BLaER1 treated with 17β-estradiol and CSF1 and Interleukin-3, amounts not matched to agents 10 nM and 100 nM (cell line): ENCODE measurements around the gene ZNF490.
"Not testable (repeated sequence)": the region's sequence is repeated elsewhere in the genome, so short reads cannot be mapped to it uniquely, and the experiment has no call there.

Source experiments
- H3K27ac ChIP-seq, 11 experiments: shearing (Covaris generic); formaldehyde crosslinking; 2 replicates each; pipeline ENCODE4 v1.8.1; 2022
- H3K27me3 ChIP-seq, 11 experiments: shearing (Covaris generic); formaldehyde crosslinking; 2 replicates each; pipeline ENCODE4 v1.8.1; 2022
- H3K36me3 ChIP-seq, 11 experiments: shearing (Covaris generic); formaldehyde crosslinking; 2 replicates each; pipeline ENCODE4 v1.8.1; 2022
- H3K4me1 ChIP-seq, 10 experiments: shearing (Covaris generic); formaldehyde crosslinking; 2 replicates each; pipeline ENCODE4 v1.8.1; 2022
- H3K4me2 ChIP-seq, 11 experiments: shearing (Covaris generic); formaldehyde crosslinking; 2 replicates each; pipeline ENCODE4 v1.8.1; 2022
- H3K4me3 ChIP-seq, 10 experiments: shearing (Covaris generic); formaldehyde crosslinking; 2 replicates each; pipeline ENCODE4 v1.8.1; 2022
- H3K9ac ChIP-seq, 11 experiments: shearing (Covaris generic); formaldehyde crosslinking; 2 replicates each; pipeline ENCODE4 v1.8.1; 2022
- H3K9me3 ChIP-seq, 11 experiments: shearing (Covaris generic); formaldehyde crosslinking; replicated peaks in 1 of 11; 2 replicates each; pipeline ENCODE4 v1.8.1; 2022
- H4K20me1 ChIP-seq, 11 experiments: shearing (Covaris generic); formaldehyde crosslinking; 2 replicates each; pipeline ENCODE4 v1.8.1; 2022
- Cebpa-rat ChIP-seq, 11 experiments: shearing (Covaris generic); IDR thresholded peaks; 2 replicates each; pipeline ENCODE4 v1.8.1; 2022

The ZNF490 gene

GRCh38 chr19:12567951-12568350, 42.7 kb downstream of the ZNF490 start:
- Histone ChIP-seq H3K9me3 (no peaks in the 10 kb centered on the region), H3K27ac (no peak overlapping the region), H3K4me2 (no peak overlapping the region), H4K20me1 (no peaks in the 10 kb centered on the region), H3K9ac (no peak overlapping the region), H3K4me3 (no peak overlapping the region), H3K4me1 (peaks cover 0 to 14% (median 1%) of the 10 kb centered on the region in 10 experiments; a peak in 10 of 20 replicates), H3K27me3 (no peaks in the 10 kb centered on the region), H3K36me3 (no peaks in the 10 kb centered on the region)
- no peak for TF ChIP-seq Cebpa-rat (IDR thresholded peaks at IDR 0.05)

GRCh38 chr19:12566380-12566779, 44.2 kb downstream of the ZNF490 start:
- H3K9ac ChIP-seq, H3K4me1 ChIP-seq, H4K20me1 ChIP-seq, H3K4me2 ChIP-seq, H3K4me3 ChIP-seq, H3K36me3 ChIP-seq, H3K9me3 ChIP-seq, H3K27me3 ChIP-seq, H3K27ac ChIP-seq: not testable (repeated sequence)

- H3K27me3 ChIP-seq = no peaks in the 10 kb centered on the region
- H3K4me1 ChIP-seq = peaks cover 0 to 8% (median 0%) of the 10 kb centered on the region in 10 experiments; a peak in 5 of 20 replicates
- no peaks in the 10 kb centered on the region for H3K9me3 ChIP-seq
- no peaks in the 10 kb centered on the region for H3K36me3 ChIP-seq
- no peak overlapping the region for H3K27ac ChIP-seq
- no peak overlapping the region for H3K4me3 ChIP-seq
- TF ChIP-seq Cebpa-rat (IDR thresholded peaks at IDR 0.05) = no peak
- H3K4me2 ChIP-seq = peak overlapping the region in 2 of 11 experiments; percentile 16 to 21; a peak in 1 of 22 replicates
- H4K20me1 ChIP-seq = no peaks in the 10 kb centered on the region
- H3K9ac ChIP-seq = no peak overlapping the region
Observed at GRCh38 chr19:12564016-12564664, 46.5 kb downstream of the ZNF490 start.

GRCh38 chr19:12555456-12555930, 55.1 kb downstream of the ZNF490 start:
- H3K4me3 ChIP-seq = no peak overlapping the region
- TF ChIP-seq Cebpa-rat (IDR thresholded peaks at IDR 0.05) = no peak
- H3K9ac ChIP-seq = no peak overlapping the region
- peaks cover 0 to 6% (median 0%) of the 10 kb centered on the region in 11 experiments; a peak in 7 of 22 replicates for H3K9me3 ChIP-seq
- no peak overlapping the region for H3K27ac ChIP-seq
- peaks cover 0 to 5% (median 1%) of the 10 kb centered on the region in 11 experiments; a peak in 3 of 22 replicates for H4K20me1 ChIP-seq
- H3K4me1 ChIP-seq = peaks cover 9 to 14% (median 12%) of the 10 kb centered on the region in 10 experiments
- no peaks in the 10 kb centered on the region for H3K36me3 ChIP-seq
- no peak overlapping the region for H3K4me2 ChIP-seq
- no peaks in the 10 kb centered on the region for H3K27me3 ChIP-seq

- Histone ChIP-seq H3K4me3 (peak within 1 kb of the TSS; percentile 78 to 99 (median 90)), H3K4me1 (peaks cover 24 to 29% (median 27%) of the 10 kb centered on the region in 10 experiments), H3K9me3 (peaks cover 29 to 41% (median 33%) of the 10 kb centered on the region in 11 experiments), H3K36me3 (peaks cover 36 to 38% (median 36%) of the 10 kb centered on the region in 11 experiments), H4K20me1 (peaks cover 0 to 37% (median 12%) of the 10 kb centered on the region in 11 experiments; a peak in 11 of 22 replicates), H3K9ac (peak within 1 kb of the TSS; percentile 87 to 95 (median 91)), H3K4me2 (peak within 1 kb of the TSS; percentile 81 to 99 (median 94)), H3K27me3 (no peaks in the 10 kb centered on the region), H3K27ac (peak within 1 kb of the TSS; percentile 87 to 94 (median 93))
- no peak for TF ChIP-seq Cebpa-rat (IDR thresholded peaks at IDR 0.05)
Observed at GRCh38 chr19:12551060-12551832, 59.4 kb downstream of the ZNF490 start, which contains the start of gene ZNF564. ZNF564 (minus strand) TSS chr19:12551482; CDS start chr19:12551332, 150 bp downstream.

- no peaks in the 10 kb centered on the region for H3K27me3 ChIP-seq
- no peak for TF ChIP-seq Cebpa-rat (IDR thresholded peaks at IDR 0.05)
- H3K4me3 ChIP-seq = no peak overlapping the region
- H3K4me1 ChIP-seq = peaks cover 14 to 28% (median 19%) of the 10 kb centered on the region in 10 experiments; a peak in 19 of 20 replicates
- H3K4me2 ChIP-seq = no peak overlapping the region
- peaks cover 2 to 60% (median 16%) of the 10 kb centered on the region in 11 experiments; a peak in 13 of 22 replicates for H4K20me1 ChIP-seq
- H3K9me3 ChIP-seq = peaks cover 67 to 79% (median 76%) of the 10 kb centered on the region in 11 experiments
- H3K9ac ChIP-seq = no peak overlapping the region
- no peak overlapping the region for H3K27ac ChIP-seq
- H3K36me3 ChIP-seq = peaks cover 71 to 80% (median 77%) of the 10 kb centered on the region in 11 experiments
Observed at GRCh38 chr19:12546903-12547302, 63.7 kb downstream of the ZNF490 start.

GRCh38 chr19:12546068-12546467, 64.5 kb downstream of the ZNF490 start:
- Histone ChIP-seq H3K27me3 (no peaks in the 10 kb centered on the region), H4K20me1 (peaks cover 2 to 60% (median 16%) of the 10 kb centered on the region in 11 experiments; a peak in 13 of 22 replicates), H3K9ac (no peak overlapping the region), H3K36me3 (peaks cover 80 to 88% (median 86%) of the 10 kb centered on the region in 11 experiments), H3K4me3 (no peak overlapping the region), H3K27ac (no peak overlapping the region), H3K4me1 (peaks cover 14 to 28% (median 18%) of the 10 kb centered on the region in 10 experiments; a peak in 19 of 20 replicates), H3K9me3 (peaks cover 75 to 88% (median 84%) of the 10 kb centered on the region in 11 experiments), H3K4me2 (no peak overlapping the region)
- TF ChIP-seq Cebpa-rat (IDR thresholded peaks at IDR 0.05) = no peak

GRCh38 chr19:12545267-12545666, 65.3 kb downstream of the ZNF490 start:
- Histone ChIP-seq H3K27ac (no peak overlapping the region), H3K36me3 (peaks cover 88 to 96% (median 94%) of the 10 kb centered on the region in 11 experiments), H3K4me1 (peaks cover 12 to 26% (median 15%) of the 10 kb centered on the region in 10 experiments; a peak in 19 of 20 replicates), H4K20me1 (peaks cover 2 to 55% (median 16%) of the 10 kb centered on the region in 11 experiments; a peak in 13 of 22 replicates), H3K9me3 (peaks cover 83 to 96% (median 92%) of the 10 kb centered on the region in 11 experiments), H3K4me3 (no peak overlapping the region), H3K27me3 (no peaks in the 10 kb centered on the region), H3K4me2 (no peak overlapping the region), H3K9ac (no peak overlapping the region)
- no peak for TF ChIP-seq Cebpa-rat (IDR thresholded peaks at IDR 0.05)
